HG02588 (cell line): ENCODE data around the gene SPI1.
A peak's percentile ranks its signal among the peaks of the same experiment; 100 is the strongest.
"Not testable (repeated sequence)": the region's sequence is repeated elsewhere in the genome, so short reads cannot be mapped to it uniquely, and the experiment has no call there.

Experiments
- ATAC-seq: cut with Tn5 transposase; IDR thresholded peaks from one replicate; pipeline ENCODE4 v1.9.1; 2021; ENCODE audit warnings: mild to moderate bottlenecking, moderate library complexity; ENCODE audit not compliant: unreplicated experiment

Gene SPI1

DNA sequence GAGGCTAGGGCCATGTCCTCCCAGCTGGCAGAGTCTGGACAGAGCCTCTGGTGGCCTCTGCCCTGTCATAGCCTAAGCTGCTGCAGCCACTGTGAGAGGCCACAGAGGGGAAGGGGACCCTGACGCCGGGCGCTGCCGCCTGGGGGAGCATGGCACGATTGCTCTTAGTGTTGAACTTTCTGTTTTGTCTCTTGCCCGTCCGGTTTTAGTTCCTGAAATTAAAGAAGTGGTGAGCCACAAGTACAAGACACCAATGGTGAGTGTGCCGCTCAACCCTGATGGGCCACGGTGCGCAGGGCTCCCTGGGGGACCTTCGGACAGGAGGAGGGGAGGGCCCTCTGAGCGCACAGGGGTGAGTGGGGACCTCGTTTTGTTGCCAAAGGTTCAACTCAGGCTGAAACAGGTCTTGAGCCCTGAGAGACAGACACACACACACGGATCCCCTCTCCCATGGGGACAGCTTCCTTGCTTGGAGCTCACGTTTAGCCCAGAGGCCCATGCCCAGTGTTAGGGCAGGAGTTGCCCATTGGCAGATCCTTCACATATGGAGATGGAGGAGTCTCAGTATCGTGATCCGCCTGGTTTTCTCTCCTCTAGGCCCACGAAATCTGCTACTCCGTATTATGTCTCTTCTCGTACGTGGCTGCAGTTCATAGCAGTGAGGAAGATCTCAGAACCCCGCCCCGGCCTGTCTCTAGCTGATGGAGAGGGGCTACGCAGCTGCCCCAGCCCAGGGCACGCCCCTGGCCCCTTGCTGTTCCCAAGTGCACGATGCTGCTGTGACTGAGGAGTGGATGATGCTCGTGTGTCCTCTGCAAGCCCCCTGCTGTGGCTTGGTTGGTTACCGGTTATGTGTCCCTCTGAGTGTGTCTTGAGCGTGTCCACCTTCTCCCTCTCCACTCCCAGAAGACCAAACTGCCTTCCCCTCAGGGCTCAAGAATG, 49.6 kb downstream of the SPI1 start:
- peak; percentile 59 for ATAC-seq

- no peak for ATAC-seq
Observed at GRCh38 chr11:47327949-47328348, 50.4 kb downstream of the SPI1 start.

- no peak for ATAC-seq
Observed at GRCh38 chr11:47327025-47327424, 51.3 kb downstream of the SPI1 start.

DNA sequence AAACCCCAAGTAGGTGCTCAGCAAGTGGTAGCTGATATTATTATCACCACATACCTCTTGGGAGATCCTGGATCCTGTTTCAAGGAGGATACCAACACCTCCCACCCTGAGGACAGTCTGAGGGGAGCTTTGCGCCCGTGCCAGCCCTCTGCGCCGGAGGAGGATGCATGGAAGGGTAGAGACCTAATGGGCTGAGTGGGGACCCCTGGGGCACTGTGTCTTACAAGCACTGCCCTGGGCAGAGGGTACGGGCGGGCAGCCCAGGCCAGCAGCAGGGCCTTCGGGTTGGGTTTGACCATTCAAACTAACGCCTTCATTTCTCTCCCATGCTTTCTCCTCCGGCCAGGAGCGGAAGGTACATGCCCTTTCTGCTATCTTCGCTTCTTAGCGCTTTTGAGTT, 52.1 kb downstream of the SPI1 start:
- no peak for ATAC-seq

GRCh38 chr11:47325271-47326041, 52.9 kb downstream of the SPI1 start:
- no peak for ATAC-seq

- no peak for ATAC-seq
Observed at GRCh38 chr11:47324520-47324919, 53.8 kb downstream of the SPI1 start.

DNA sequence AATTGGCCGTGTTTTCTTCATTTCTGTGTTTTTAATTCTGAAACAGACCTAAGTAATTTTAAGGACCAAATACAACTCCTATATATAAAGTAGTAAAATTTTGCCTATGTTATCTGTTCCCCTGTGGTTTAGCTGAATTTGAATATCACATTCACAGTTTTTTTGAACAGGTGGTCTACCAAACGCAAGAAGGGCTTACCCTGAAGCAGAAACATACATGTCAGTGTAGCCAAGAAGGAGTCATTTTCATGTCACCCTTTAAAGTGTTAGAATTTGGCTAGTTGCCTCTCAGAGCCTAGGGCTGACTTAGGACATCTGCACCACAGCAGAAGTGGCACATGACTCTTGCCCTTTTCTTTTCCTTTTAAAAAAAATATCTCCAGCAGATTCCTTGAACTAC, 60.2 kb downstream of the SPI1 start:
- no peak for ATAC-seq

DNA sequence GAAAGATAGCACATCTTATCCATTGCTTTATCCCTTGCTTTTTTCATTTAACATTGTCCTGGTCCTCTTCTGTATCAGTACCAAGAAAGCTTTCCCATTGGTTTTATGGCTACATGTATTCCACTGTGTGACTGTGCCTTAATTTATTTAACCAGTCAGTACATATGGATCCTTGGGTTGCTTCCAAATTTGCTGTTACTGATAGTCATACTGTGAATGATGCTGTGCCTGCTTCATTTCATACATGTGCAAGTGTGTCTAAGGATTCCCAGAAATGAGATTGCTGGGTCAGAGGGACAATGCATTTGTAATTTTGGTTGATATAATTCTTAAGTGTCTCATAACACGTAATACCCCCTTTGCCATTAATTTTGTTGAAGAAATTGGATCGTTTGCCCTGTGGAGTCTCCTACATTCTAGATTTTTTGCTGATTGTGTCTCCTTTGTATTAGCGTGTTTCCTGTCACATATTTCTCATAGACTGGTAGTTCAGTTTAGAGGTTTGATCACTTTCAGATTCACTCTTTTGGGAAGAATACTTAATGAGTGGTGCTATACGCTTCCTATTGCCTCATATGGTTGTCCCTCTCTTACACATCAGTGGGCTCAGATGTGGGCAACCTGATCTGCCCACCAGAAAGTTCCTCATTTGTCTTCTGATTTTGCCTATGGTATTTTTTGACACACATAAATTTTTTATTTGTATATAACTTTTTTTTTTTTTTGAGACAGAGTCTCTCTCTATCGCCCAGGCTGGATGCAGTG, 61.1 kb downstream of the SPI1 start:
- ATAC-seq = no peak

DNA sequence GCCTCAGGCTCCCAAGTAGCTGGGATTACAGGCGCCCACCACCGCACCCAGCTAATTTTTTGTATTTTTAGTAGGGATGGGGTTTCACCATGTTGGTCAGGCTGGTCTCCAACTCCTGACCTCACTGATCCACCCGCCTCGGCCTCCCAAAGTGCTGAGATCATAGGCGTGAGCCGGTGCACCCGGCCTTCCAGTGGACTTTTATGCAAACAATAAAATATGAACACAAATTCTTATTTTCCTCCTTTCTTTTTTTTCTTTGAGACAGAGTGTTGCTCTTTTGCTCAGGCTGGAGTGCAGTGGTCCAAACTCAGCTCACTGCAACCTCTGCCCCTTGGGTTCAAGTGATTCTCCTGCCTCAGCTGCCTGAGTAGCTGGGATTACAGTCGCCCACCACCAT, 61.8 kb downstream of the SPI1 start:
- not testable (repeated sequence) for ATAC-seq

- no peak for ATAC-seq
Observed at GRCh38 chr11:47314992-47315391, 63.4 kb downstream of the SPI1 start.

DNA sequence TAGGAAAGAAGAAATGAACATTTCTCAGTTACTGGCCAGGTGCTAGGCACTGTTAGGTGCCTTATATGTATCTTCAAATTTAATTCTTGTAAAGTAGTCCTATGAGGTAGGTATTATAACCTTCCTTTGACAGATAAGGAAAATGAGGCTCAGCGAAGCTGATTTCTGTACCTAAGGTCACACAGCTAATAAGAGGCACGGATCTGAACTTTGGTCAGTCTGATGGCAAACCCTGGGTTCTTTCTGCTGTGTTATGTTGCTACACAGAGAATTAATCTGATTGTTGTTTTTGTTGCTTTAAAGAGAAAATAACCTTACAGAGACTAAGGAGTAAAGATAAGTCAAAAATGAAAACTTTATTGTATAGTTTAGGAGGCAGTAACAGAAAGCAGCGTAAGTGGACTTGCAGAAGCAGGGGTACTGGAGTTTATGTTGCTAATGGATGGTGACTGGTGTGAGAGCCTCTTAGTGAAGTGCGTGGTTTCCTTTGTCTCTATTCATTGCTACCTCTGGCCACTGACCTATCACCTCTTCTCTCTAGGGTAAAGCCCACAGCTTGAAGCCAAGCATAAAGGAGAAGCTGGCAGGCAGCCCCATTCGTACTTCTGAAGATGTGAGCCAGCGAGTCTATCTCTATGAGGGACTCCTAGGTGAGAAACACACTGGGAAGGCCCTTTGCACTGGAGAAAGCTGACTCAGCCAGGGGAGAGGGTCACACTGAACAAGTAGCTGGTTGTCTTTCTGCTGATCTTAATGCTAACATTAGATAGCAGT, 70.1 kb downstream of the SPI1 start:
- no peak for ATAC-seq

- no peak for ATAC-seq
Observed at GRCh38 chr11:47306484-47306844, 71.9 kb downstream of the SPI1 start.

- ATAC-seq = no peak
Observed at GRCh38 chr11:47305734-47306483, 72.4 kb downstream of the SPI1 start.
